Kidney (tissue), 14 donors: Measurements from ENCODE around the gene SKI. TPM values are rescaled to one million over a fixed set of nuclear protein-coding genes. Genes with fewer than 3 reads are reported as not detected.
A peak's percentile ranks its signal among the peaks of the same experiment; 100 is the strongest.

Experiments
- DNase-seq, 5 donors: peaks; one replicate each; pipeline ENCODE4 v3.0.0-alpha.2; 2013 to 2020
- FAIRE-seq: peaks from 2 replicates; lab custom pipeline; 2012; peaks lifted over from hg19 to GRCh38; lab: Jason Lieb, UNC
- H3K27ac ChIP-seq, 2 donors: one replicate each; pipeline ENCODE4 v1.7.0; 2013; ENCODE audit warnings: low read depth in 2 of 2, low read length in 2 of 2, inconsistent platforms in 1 of 2
- H3K27me3 ChIP-seq: one replicate; pipeline ENCODE4 v1.7.1; 2013; ENCODE audit warnings: low read length, inconsistent platforms; ENCODE audit not compliant: control insufficient read depth, insufficient read depth
- H3K36me3 ChIP-seq, 3 donors: one replicate each; pipeline versions ENCODE4 v1.7.0 to v1.7.1; 2013; ENCODE audit warnings: low read length in 3 of 3, control low read depth in 1 of 3, inconsistent platforms in 1 of 3; ENCODE audit not compliant: insufficient read depth in 3 of 3, control insufficient read depth in 2 of 3
- H3K4me1 ChIP-seq, 3 donors: one replicate each; pipeline versions ENCODE4 v1.7.0 to v1.7.1; 2013; ENCODE audit warnings: low read length in 3 of 3, inconsistent platforms in 1 of 3, low read depth in 1 of 3; ENCODE audit not compliant: control insufficient read depth in 2 of 3, insufficient read depth in 2 of 3
- H3K4me3 ChIP-seq, 3 donors: one replicate each; pipeline versions ENCODE4 v1.7.0 to v1.8.1; 2013; ENCODE audit warnings: low read length in 3 of 3, control low read depth in 1 of 3, inconsistent platforms in 1 of 3
- H3K9ac ChIP-seq, 3 donors: one replicate each; pipeline versions ENCODE4 v1.7.0 to v1.7.1; 2013; ENCODE audit warnings: low read length in 3 of 3, control low read depth in 1 of 3, inconsistent platforms in 1 of 3
- H3K9me3 ChIP-seq, 3 donors: one replicate each; pipeline versions ENCODE4 v1.7.0 to v1.7.1; 2013; ENCODE audit warnings: low read length in 3 of 3, control low read depth in 1 of 3, inconsistent platforms in 1 of 3; ENCODE audit not compliant: control insufficient read depth in 2 of 3, insufficient read depth in 1 of 3
- CTCF ChIP-seq: IDR thresholded peaks from 3 replicates; pipeline ENCODE4 v1.5.1; 2012; ENCODE audit warnings: mild to moderate bottlenecking, moderate library complexity, borderline replicate concordance; ENCODE audit not compliant: insufficient read depth; ENCODE audit errors: extremely low read depth
- intact Hi-C: fragments of 100-400 bp; cut with DNase I; formaldehyde crosslinking; loops from one replicate; pipeline ENCODE4 v1.11.1; 2022
- polyA plus RNA-seq: library from polyadenylated mRNA; stranded (reverse); fragments of 350-450 nt; fragmentation: Illumina TruSeq; extraction: RNeasy Lipid Tissue Mini Kit (QIAGEN cat#74804); gene quantifications from one replicate; pipeline ENCODE4 v1.2.3, GENCODE V29; 2014; ENCODE audit warnings: low read depth, low replicate concordance; ENCODE audit not compliant: insufficient read depth
- total RNA-seq: library from RNA; stranded (reverse); fragmentation: NEBNext Ultra II Directional; extraction: Animal tissue kit (Norgen Biotek cat#: 25700); gene quantifications from one replicate; pipeline ENCODE4 v1.2.1, GENCODE V29; 2021
- donor health status: control.
- donor health status: control.
- donor health status: control.
- donor health status: control.
- donor health status: control.
- donor health status: DM: yes; HTN: yes; CAD: no.
- donor health status: Normal renal cell carcinoma (clear cell type).

SKI gene
- total and polyA plus RNA-seq, 2 donors from 2014 or later = 9.2 to 78.6 TPM

DNA sequence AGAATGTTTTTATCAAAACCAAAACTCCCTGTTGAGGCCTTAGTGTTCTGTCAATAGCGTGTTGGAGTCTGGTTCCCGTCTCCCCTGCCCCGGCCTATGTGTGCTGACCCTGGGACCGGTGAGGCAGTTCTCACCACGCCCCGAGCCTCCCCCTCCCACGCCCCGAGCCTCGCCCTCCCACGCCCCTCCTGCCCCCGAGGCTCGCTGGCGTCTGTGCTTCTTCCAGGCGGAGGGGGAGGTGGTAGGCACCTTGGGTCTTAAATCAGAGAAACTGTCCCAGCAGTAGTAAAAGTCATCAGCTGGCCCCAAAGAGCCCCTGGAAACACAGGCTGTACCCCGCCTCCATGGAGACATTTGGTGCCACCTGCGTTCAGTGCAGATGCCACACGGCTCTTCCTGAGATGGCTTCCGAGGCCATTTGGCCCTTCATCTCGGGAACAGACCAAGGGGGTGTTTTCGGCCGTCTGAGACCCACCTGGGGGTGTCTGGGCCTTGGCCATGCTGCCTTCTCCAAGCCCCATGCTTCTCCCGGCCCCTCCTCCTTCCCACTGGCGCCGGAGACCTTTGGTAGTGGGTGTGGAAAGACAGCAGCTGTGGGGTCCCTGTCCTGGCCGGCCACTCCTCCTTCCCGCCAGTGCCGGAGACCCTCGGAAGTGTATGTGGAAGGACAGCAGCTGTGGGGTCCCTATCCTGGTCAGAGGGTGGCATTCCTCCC lies 44.7 kb downstream of the SKI start:
- no peak for TF ChIP-seq CTCF
- DNase-seq (peak in 3 of 5 donors; percentile 20 to 73 (median 68)), FAIRE-seq (no peak)
- H3K27ac ChIP-seq = peak overlapping the region in 1 of 2 donors; percentile 34
- peaks cover 0 to 2% (median 0%) of the 10 kb centered on the region in 3 donors for H3K9me3 ChIP-seq
- intact Hi-C loops = no loop called here
- H3K4me1 ChIP-seq = peaks cover 0 to 72% (median 64%) of the 10 kb centered on the region in 3 donors
- H3K36me3 ChIP-seq = peaks cover 0 to 4% (median 3%) of the 10 kb centered on the region in 3 donors
- no peak overlapping the region for H3K9ac ChIP-seq
- H3K4me3 ChIP-seq = no peak overlapping the region
- no peaks in the 10 kb centered on the region for H3K27me3 ChIP-seq

GRCh38 chr1:2273401-2274090 lies 45.4 kb downstream of the SKI start:
- Histone ChIP-seq H3K4me1 (peaks cover 0 to 71% (median 68%) of the 10 kb centered on the region in 3 donors), H3K9ac (no peak overlapping the region), H3K4me3 (no peak overlapping the region), H3K27ac (peak overlapping the region in 1 of 2 donors; percentile 22), H3K9me3 (peaks cover 0 to 2% (median 0%) of the 10 kb centered on the region in 3 donors), H3K36me3 (peaks cover 0 to 4% (median 3%) of the 10 kb centered on the region in 3 donors), H3K27me3 (no peaks in the 10 kb centered on the region)
- FAIRE-seq (no peak), DNase-seq (peak in 2 of 5 donors; percentile 43 to 75)
- TF ChIP-seq CTCF = no peak
- intact Hi-C loops = no loop called here

GRCh38 chr1:2274231-2274928 lies 46.3 kb downstream of the SKI start:
- DNase-seq (peak in 3 of 5 donors; percentile 45 to 72 (median 52)), FAIRE-seq (no peak)
- peaks cover 0 to 4% (median 3%) of the 10 kb centered on the region in 3 donors for H3K36me3 ChIP-seq
- intact Hi-C loops = no loop called here
- no peak overlapping the region for H3K9ac ChIP-seq
- H3K27me3 ChIP-seq = no peaks in the 10 kb centered on the region
- H3K9me3 ChIP-seq = peaks cover 0 to 2% (median 0%) of the 10 kb centered on the region in 3 donors
- no peak for TF ChIP-seq CTCF
- peak overlapping the region; percentile 22 to 36 for H3K27ac ChIP-seq
- peaks cover 0 to 80% (median 71%) of the 10 kb centered on the region in 3 donors for H3K4me1 ChIP-seq
- H3K4me3 ChIP-seq = no peak overlapping the region
